Stimulated activated CD8-positive, alpha-beta memory T cell treated with anti-CD3 and anti-CD28 coated beads, Interleukin-15, amount 100 ng/mL, for 48 hours (primary cell): Measurements from ENCODE around the gene PROZ.

Experiments
- DNase-seq, 2 donors: peaks; one replicate each; pipeline ENCODE4 v3.0.0-alpha.2; 2020; ENCODE audit warnings: low read depth in 2 of 2

The PROZ gene

GRCh38 chr13:113178896-113179167 lies 20.4 kb downstream of the PROZ start:
- no peak for DNase-seq

GRCh38 chr13:113179374-113180230 lies 21.2 kb downstream of the PROZ start:
- no peak for DNase-seq

GRCh38 chr13:113182046-113182445 lies 23.6 kb downstream of the PROZ start:
- no peak for DNase-seq

- DNase-seq, result no peak
Observed at GRCh38 chr13:113183450-113184129, 25.1 kb downstream of the PROZ start.

GRCh38 chr13:113184568-113185440 lies 26.4 kb downstream of the PROZ start:
- DNase-seq, result peak in 1 of 2 donors; percentile 16

GRCh38 chr13:113186061-113186900 lies 27.8 kb downstream of the PROZ start:
- DNase-seq, result no peak

- DNase-seq, result peak; percentile 54 to 68
Observed at GRCh38 chr13:113187263-113187669, 28.8 kb downstream of the PROZ start.

GRCh38 chr13:113187883-113188665 lies 29.6 kb downstream of the PROZ start:
- DNase-seq, result no peak

GRCh38 chr13:113190181-113190580 lies 31.7 kb downstream of the PROZ start:
- DNase-seq, result no peak

- no peak for DNase-seq
Observed at GRCh38 chr13:113192279-113192678, 33.8 kb downstream of the PROZ start.

- no peak for DNase-seq
Observed at GRCh38 chr13:113192902-113193301, 34.5 kb downstream of the PROZ start.

GRCh38 chr13:113195360-113195759 lies 36.9 kb downstream of the PROZ start:
- no peak for DNase-seq

GRCh38 chr13:113196970-113197737 lies 38.7 kb downstream of the PROZ start:
- DNase-seq, result no peak

- no peak for DNase-seq
Observed at GRCh38 chr13:113201815-113202214, 43.4 kb downstream of the PROZ start.

- DNase-seq, result no peak
Observed at GRCh38 chr13:113202912-113203311, 44.5 kb downstream of the PROZ start.

GRCh38 chr13:113203507-113204377 lies 45.3 kb downstream of the PROZ start:
- DNase-seq, result no peak

- no peak for DNase-seq
Observed at GRCh38 chr13:113204378-113204734, 45.9 kb downstream of the PROZ start.

GRCh38 chr13:113205428-113205931 lies 47.0 kb downstream of the PROZ start:
- no peak for DNase-seq

- DNase-seq, result no peak
Observed at GRCh38 chr13:113207460-113207859, 49.0 kb downstream of the PROZ start.
